H1 (cell line): Measurements from ENCODE around the gene FCMR. TPM values are rescaled to one million over a fixed set of nuclear protein-coding genes. Genes with fewer than 3 reads are reported as not detected.

Source experiments
- CTCF ChIA-PET: fragments of 300-600 bp; sonication (Branson Sonifier 250); formaldehyde crosslinking; loops from one replicate; lab custom pipeline; 2021; ENCODE audit not compliant: partially characterized antibody; lab: Charles Lee
- POLR2A ChIA-PET: fragments of 300-600 bp; sonication (Branson Sonifier 250); formaldehyde crosslinking; loops from one replicate; lab custom pipeline; 2021; ENCODE audit warnings: inconsistent platforms; ENCODE audit not compliant: partially characterized antibody; lab: Charles Lee
- DNase-seq, 2 experiments: peaks; one replicate each; pipeline versions ENCODE4 v3.0.0 to v3.0.0-alpha.2; 2010 to 2022; ENCODE audit warnings: low spot score in 2 of 2, low read depth in 1 of 2, mixed read lengths in 1 of 2
- FAIRE-seq: peaks from 2 replicates; lab custom pipeline; 2011; peaks lifted over from hg19 to GRCh38; lab: Jason Lieb, UNC
- H2AFZ ChIP-seq: 2 replicates; pipeline ENCODE4 v1.8.1; 2012; ENCODE audit warnings: low read length, inconsistent platforms
- H2AK5ac ChIP-seq: 2 replicates; pipeline ENCODE4 v1.6.1; 2013; ENCODE audit warnings: low read depth, low read length
- H2BK120ac ChIP-seq: replicated peaks from 2 replicates; pipeline ENCODE3; 2013; ENCODE audit warnings: low read depth, low read length, inconsistent platforms
- H2BK12ac ChIP-seq: 2 replicates; pipeline ENCODE4 v1.6.1; 2013; ENCODE audit warnings: low read depth, low read length
- H2BK15ac ChIP-seq: 2 replicates; pipeline ENCODE4 v1.6.1; 2013; ENCODE audit warnings: low read length
- H2BK20ac ChIP-seq: 2 replicates; pipeline ENCODE4 v1.6.1; 2013; ENCODE audit warnings: low read length
- H2BK5ac ChIP-seq: 2 replicates; pipeline ENCODE4 v1.6.1; 2013; ENCODE audit warnings: low read depth, low read length
- H3K14ac ChIP-seq: 2 replicates; pipeline ENCODE4 v1.6.1; 2013; ENCODE audit warnings: inconsistent platforms; ENCODE audit not compliant: insufficient read length
- H3K18ac ChIP-seq: 2 replicates; pipeline ENCODE4 v1.6.1; 2013; ENCODE audit warnings: low read length; ENCODE audit errors: extremely low read depth
- H3K23ac ChIP-seq: 2 replicates; pipeline ENCODE4 v1.6.1; 2013; ENCODE audit warnings: inconsistent platforms; ENCODE audit not compliant: insufficient read length
- H3K23me2 ChIP-seq: 2 replicates; pipeline ENCODE4 v1.6.1; 2013; ENCODE audit warnings: low read depth, low read length
- H3K27ac ChIP-seq: 2 replicates; pipeline ENCODE4 v1.6.1; 2011; ENCODE audit warnings: low read depth, low read length, inconsistent platforms
- H3K27me3 ChIP-seq, 4 experiments: replicated peaks in 1 of 4; 1 replicate in 1 of 4; 2 replicates in 3 of 4; pipeline versions ENCODE4 v1.6.1 to v1.8.1; 2011 to 2013; ENCODE audit warnings: low read length in 3 of 4, mild to moderate bottlenecking in 3 of 4, inconsistent platforms in 2 of 4, mixed read lengths in 2 of 4, moderate library complexity in 1 of 4; ENCODE audit not compliant: control insufficient read depth in 3 of 4, insufficient read depth in 3 of 4; ENCODE audit errors: extremely low read depth in 1 of 4
- H3K36me3 ChIP-seq, 4 experiments: 2 replicates each; pipeline versions ENCODE4 v1.6.1 to v1.8.1; 2011 to 2013; ENCODE audit warnings: mild to moderate bottlenecking in 4 of 4, low read length in 3 of 4, moderate library complexity in 2 of 4, control low read depth in 1 of 4, inconsistent platforms in 1 of 4; ENCODE audit not compliant: insufficient read depth in 4 of 4, control insufficient read depth in 2 of 4
- H3K4ac ChIP-seq: replicated peaks from 2 replicates; pipeline ENCODE3; 2013; ENCODE audit warnings: low read length, low read depth, mixed read lengths, inconsistent platforms; ENCODE audit not compliant: insufficient read length
- H3K4me1 ChIP-seq, 4 experiments: replicated peaks in 1 of 4; 1 replicate in 1 of 4; 2 replicates in 3 of 4; pipeline versions ENCODE4 v1.6.1 to v1.8.1; 2011 to 2013; ENCODE audit warnings: low read length in 3 of 4, inconsistent platforms in 2 of 4, mixed read lengths in 1 of 4; ENCODE audit not compliant: insufficient read depth in 4 of 4, control insufficient read depth in 3 of 4
- H3K4me2 ChIP-seq, 2 experiments: 2 replicates each; pipeline versions ENCODE4 v1.6.1 to v1.8.1; 2011 to 2013; ENCODE audit warnings: low read depth in 2 of 2, low read length in 2 of 2, control low read depth in 1 of 2, inconsistent platforms in 1 of 2, mild to moderate bottlenecking in 1 of 2; ENCODE audit not compliant: insufficient read depth in 1 of 2
- H3K4me3 ChIP-seq, 4 experiments: fragments of 200-600, 300-600 bp in 1 of 4; sonication (generic), shearing (Covaris generic), sonication (Bioruptor Twin) in 1 of 4; 2 replicates each; pipeline versions ENCODE4 v1.5.1 to v1.8.1; 2011 to 2016; ENCODE audit warnings: low read length in 4 of 4, low read depth in 3 of 4, control low read depth in 2 of 4, inconsistent platforms in 2 of 4, mild to moderate bottlenecking in 2 of 4, mixed read lengths in 1 of 4, moderate library complexity in 1 of 4; ENCODE audit not compliant: insufficient read depth in 2 of 4; ENCODE audit errors: extremely low read depth in 1 of 4
- H3K56ac ChIP-seq: replicated peaks from 2 replicates; pipeline ENCODE3; 2013; ENCODE audit warnings: low read depth, mild to moderate bottlenecking, mixed read lengths, low read length, inconsistent platforms; ENCODE audit not compliant: insufficient read length
- H3K79me1 ChIP-seq: 2 replicates; pipeline ENCODE4 v1.6.1; 2013; ENCODE audit warnings: low read depth, low read length, control low read depth
- H3K79me2 ChIP-seq, 2 experiments: 2 replicates each; pipeline versions ENCODE4 v1.6.1 to v1.8.1; 2012 to 2013; ENCODE audit warnings: low read length in 2 of 2, mild to moderate bottlenecking in 2 of 2, inconsistent platforms in 1 of 2; ENCODE audit not compliant: insufficient read depth in 2 of 2, control insufficient read depth in 1 of 2
- H3K9ac ChIP-seq, 4 experiments: replicated peaks in 1 of 4; 1 replicate in 1 of 4; 2 replicates in 3 of 4; pipeline versions ENCODE4 v1.6.1 to v1.8.1; 2011 to 2013; ENCODE audit warnings: low read depth in 3 of 4, low read length in 3 of 4, control low read depth in 2 of 4, mild to moderate bottlenecking in 2 of 4, moderate library complexity in 2 of 4, inconsistent platforms in 1 of 4; ENCODE audit errors: extremely low read depth in 1 of 4
- H3K9me3 ChIP-seq, 2 experiments: 2 replicates each; pipeline versions ENCODE4 v1.6.1 to v1.8.1; 2012 to 2013; ENCODE audit warnings: mild to moderate bottlenecking in 2 of 2, moderate library complexity in 2 of 2, control low read depth in 1 of 2, inconsistent platforms in 1 of 2, low read depth in 1 of 2, low read length in 1 of 2, mixed read lengths in 1 of 2; ENCODE audit not compliant: insufficient read depth in 2 of 2
- H4K20me1 ChIP-seq, 2 experiments: replicated peaks in 1 of 2; 2 replicates each; pipeline versions ENCODE3 to v1.8.1; 2011 to 2013; ENCODE audit warnings: inconsistent platforms in 2 of 2, low read length in 2 of 2, mild to moderate bottlenecking in 1 of 2; ENCODE audit not compliant: insufficient read depth in 2 of 2, control insufficient read depth in 1 of 2
- H4K5ac ChIP-seq: 2 replicates; pipeline ENCODE4 v1.6.1; 2013; ENCODE audit warnings: low read length, low read depth, mixed read lengths, inconsistent platforms; ENCODE audit not compliant: insufficient read length
- H4K8ac ChIP-seq: 2 replicates; pipeline ENCODE4 v1.8.0; 2013; ENCODE audit warnings: mild to moderate bottlenecking, moderate library complexity, low read length, inconsistent platforms; ENCODE audit not compliant: insufficient read depth; ENCODE audit errors: extremely low read depth
- H4K91ac ChIP-seq: replicated peaks from 2 replicates; pipeline ENCODE3; 2013; ENCODE audit warnings: low read length, mixed read lengths, inconsistent platforms; ENCODE audit not compliant: insufficient read length
- ASH2L ChIP-seq: fragments of 200-600, 300-600 bp; sonication (generic); IDR thresholded peaks from one replicate; pipeline ENCODE4 v1.7.1; 2017; ENCODE audit warnings: low read length
- CREB1 ChIP-seq: IDR thresholded peaks from 2 replicates; pipeline ENCODE4 v1.6.1; 2012; ENCODE audit warnings: inconsistent platforms
- FOSL1 ChIP-seq: IDR thresholded peaks from 2 replicates; pipeline ENCODE4 v1.6.1; 2011; ENCODE audit warnings: mild to moderate bottlenecking, low read depth, low read length, moderate library complexity; ENCODE audit not compliant: insufficient read depth
- KDM4A ChIP-seq: IDR thresholded peaks from one replicate; pipeline ENCODE4 v1.7.1; 2012; ENCODE audit warnings: low read depth, mild to moderate bottlenecking, moderate library complexity, low read length, inconsistent platforms; ENCODE audit not compliant: severe bottlenecking
- RBBP5 ChIP-seq: IDR thresholded peaks from 2 replicates; pipeline ENCODE4 v1.7.1; 2012; ENCODE audit warnings: low read depth, mild to moderate bottlenecking, inconsistent platforms, low read length, moderate library complexity, borderline replicate concordance
- RNF2 ChIP-seq: fragments of 200-900, 300-1000 bp; sonication (generic); IDR thresholded peaks from 2 replicates; pipeline ENCODE4 v1.7.1; 2016; ENCODE audit warnings: borderline replicate concordance, low read depth, mild to moderate bottlenecking, antibody characterized with exemption, low read length; ENCODE audit not compliant: poor library complexity, severe bottlenecking; ENCODE audit errors: missing control alignments
- SIX5 ChIP-seq: IDR thresholded peaks from 2 replicates; pipeline ENCODE4 v1.6.1; 2011; ENCODE audit warnings: mild to moderate bottlenecking, low read depth, low read length
- SUZ12 ChIP-seq: fragments of 200-600 bp; sonication (generic); IDR thresholded peaks from 2 replicates; pipeline ENCODE4 v1.6.1; 2012; ENCODE audit warnings: mild to moderate bottlenecking, inconsistent platforms, low read length, moderate library complexity, mixed read lengths
- TAF1 ChIP-seq: IDR thresholded peaks from 2 replicates; pipeline ENCODE4 v1.6.1; 2011; ENCODE audit warnings: mild to moderate bottlenecking, low read depth, low read length
- WGBS, 2 experiments: shearing (Covaris generic) in 1 of 2; methylation state at CpG; one replicate each; pipeline versions ENCODE4 v1.1.6 to v1.1.7; 2013 to 2015; ENCODE audit warnings: low lambda C conversion rate in 2 of 2, mixed read lengths in 2 of 2, inconsistent platforms in 1 of 2, low coverage in 1 of 2, missing lambda C conversion rate in 1 of 2; ENCODE audit not compliant: insufficient replicate concordance in 2 of 2, insufficient coverage in 1 of 2, insufficient read length in 1 of 2; ENCODE audit errors: extremely low coverage in 1 of 2, missing lambda C conversion rate in 1 of 2; 5-methylcytosine and 5-hydroxymethylcytosine counted together
- polyA plus RNA-seq, 7 experiments: library from polyadenylated mRNA; depleted of rRNA in 3 of 7; stranded (reverse) in 5 of 7; unstranded in 2 of 7; fragments of >200 nt in 5 of 7; fragments of 200-250 nt in 2 of 7; gene quantifications; 1 replicate in 5 of 7; 2 replicates in 1 of 7; 4 replicates in 1 of 7; pipeline versions ENCODE4 v1.2.1 to v1.2.3, GENCODE V29; 2011 to 2013; ENCODE audit warnings: missing spikeins in 2 of 7, mixed read lengths in 2 of 7
- total RNA-seq: library from RNA; stranded (reverse); fragmentation: NEBNext Ultra II Directional; extraction: Animal tissue kit (Norgen Biotek cat#: 25700); gene quantifications from 2 replicates; pipeline ENCODE4 v1.2.1, GENCODE V29; 2021
- TF ChIP-seq, protein P1 (sequence below): IDR thresholded peaks from 2 replicates; pipeline ENCODE4 v1.6.1; 2012; ENCODE audit warnings: inconsistent platforms

FCMR gene
- total and polyA plus RNA-seq, 2 of the 8 experiments (the other 6 are each of a cell fraction or from before 2014, with no cell fraction given): 0.53 TPM; not detected in 1

DNA sequence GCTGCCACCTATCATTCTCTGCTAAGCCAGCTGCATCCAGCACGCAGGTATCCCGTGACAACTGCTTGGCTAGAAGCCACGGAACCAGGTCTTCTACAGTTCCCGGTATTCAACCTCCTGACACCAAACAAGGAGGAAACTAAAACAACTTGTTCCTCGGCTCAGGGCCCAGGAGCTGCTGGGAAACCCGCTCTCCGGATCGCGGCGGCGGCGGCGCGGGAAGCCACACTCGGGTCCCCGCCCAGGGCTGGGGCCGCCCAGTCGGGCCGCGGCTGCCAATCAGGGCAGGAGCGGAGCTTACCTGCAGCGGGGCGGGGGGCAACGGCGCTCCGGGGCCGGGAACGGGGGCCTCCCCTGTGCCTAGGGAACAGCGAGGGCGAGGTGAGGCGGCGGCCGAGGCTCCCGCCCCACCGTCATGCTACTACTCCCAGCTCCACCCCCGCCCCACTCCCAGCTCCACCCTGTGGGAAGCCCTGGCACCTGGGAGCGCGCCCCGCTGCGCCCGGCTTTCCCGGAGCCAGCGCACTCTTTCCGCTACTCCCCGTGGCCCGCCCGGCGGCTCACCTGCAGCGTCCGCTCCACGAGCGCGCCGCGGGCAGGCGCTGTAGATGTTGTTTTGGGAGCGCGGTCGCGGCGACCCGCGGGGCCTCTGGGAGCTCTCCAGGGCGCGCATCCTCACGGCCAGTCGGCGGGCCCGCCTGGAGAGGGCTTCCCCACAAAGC, 12.4 kb downstream of the FCMR start:
- Histone ChIP-seq H3K23me2 (peaks cover 8% of the 10 kb centered on the region; the same call in 1 of the 2 replicates), H2BK5ac (no peak overlapping the region), H3K27me3 (peaks cover 9 to 34% (median 29%) of the 10 kb centered on the region in 4 experiments), H3K79me1 (no peaks in the 10 kb centered on the region), H3K27ac (no peak overlapping the region), H2BK12ac (peak overlapping the region; percentile 11; the same call in 1 of the 2 replicates), H3K9ac (peak overlapping the region in 2 of 4 experiments; percentile 7 to 75; a peak in 1 of 7 replicates), H2AK5ac (no peak overlapping the region), H4K91ac (no peak overlapping the region), H3K18ac (peak overlapping the region; percentile 13; the same call in 1 of the 2 replicates), H2BK20ac (no peak overlapping the region), H3K56ac (no peak overlapping the region), H4K5ac (no peak overlapping the region), H3K79me2 (no peaks in the 10 kb centered on the region), H2BK15ac (peak overlapping the region; percentile 18; the same call in 1 of the 2 replicates), H2AFZ (peak overlapping the region; percentile 98), H2BK120ac (no peak overlapping the region), H3K14ac (no peak overlapping the region), H3K4me2 (peak overlapping the region; percentile 87 to 91), H3K36me3 (no peaks in the 10 kb centered on the region), H3K9me3 (no peaks in the 10 kb centered on the region), H3K4me1 (peaks cover 0 to 7% (median 3%) of the 10 kb centered on the region in 4 experiments; a peak in 4 of 7 replicates), H3K4me3 (peak overlapping the region; percentile 36 to 70 (median 60)), H4K20me1 (no peaks in the 10 kb centered on the region), H4K8ac (no peak overlapping the region), H3K23ac (no peak overlapping the region), H3K4ac (no peak overlapping the region)
- CTCF ChIA-PET: interaction anchor here (0.9 to 6.5 kb wide), 42 partner anchors 9 to 251 kb away, joined by 3 to 63 read pairs (median 6); partner anchors contain the start of genes FCMR, IL19, IL20 and IL24
- 3% methylated on average over 46 of the region's 69 CpGs; no CpG with 5 or more reads in 1 of the 2 experiments for WGBS, 2 experiments
- FAIRE-seq (no peak), DNase-seq (peak in 1 of 2 experiments; percentile 84)
- TF ChIP-seq SIX5 (no peak), TAF1 (peak; percentile 49; the same call in 1 of the 2 replicates), SUZ12 (0 out of 2 replicates have a peak, but pooled peaks have one; percentile 42), RBBP5 (peak; percentile 29; the same call in 1 of the 2 replicates), RNF2 (no peak), KDM4A (peak; percentile 99), CREB1 (0 out of 2 replicates have a peak, but pooled peaks have one; percentile 6), FOSL1 (no peak), ASH2L (peak; percentile 81)
- TF ChIP-seq, protein P1, sequence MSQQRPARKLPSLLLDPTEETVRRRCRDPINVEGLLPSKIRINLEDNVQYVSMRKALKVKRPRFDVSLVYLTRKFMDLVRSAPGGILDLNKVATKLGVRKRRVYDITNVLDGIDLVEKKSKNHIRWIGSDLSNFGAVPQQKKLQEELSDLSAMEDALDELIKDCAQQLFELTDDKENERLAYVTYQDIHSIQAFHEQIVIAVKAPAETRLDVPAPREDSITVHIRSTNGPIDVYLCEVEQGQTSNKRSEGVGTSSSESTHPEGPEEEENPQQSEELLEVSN: peak; percentile 56
- POLR2A ChIA-PET: interaction anchor here (0.6 to 1.7 kb wide), 4 partner anchors 10 to 507 kb away, joined by 3 to 4 read pairs (median 3); partner anchors contain the start of gene DYRK3
